Loucy (cell line): ENCODE data around the gene CCDC9B.

Experiments
- H2AFZ ChIP-seq: fragments of 200-600 bp; sonication (generic); 2 replicates; pipeline ENCODE4 v1.6.0; 2016; ENCODE audit warnings: antibody characterized with exemption, mild to moderate bottlenecking, low read length, moderate library complexity
- H3F3A ChIP-seq: fragments of 200-600 bp; 2 replicates; pipeline ENCODE4 v1.6.0; 2016; ENCODE audit warnings: antibody characterized with exemption, low read depth, mild to moderate bottlenecking
- H3K27me3 ChIP-seq: fragments of 200-600 bp; sonication (generic); 2 replicates; pipeline ENCODE4 v1.6.1; 2014; ENCODE audit warnings: low read length, mild to moderate bottlenecking; ENCODE audit not compliant: insufficient read depth, poor library complexity, severe bottlenecking
- H3K36me3 ChIP-seq: fragments of 200-600 bp; sonication (generic); 2 replicates; pipeline ENCODE4 v1.6.1; 2016; ENCODE audit warnings: low read length; ENCODE audit not compliant: insufficient read depth
- H3K4me1 ChIP-seq: fragments of 200-600 bp; sonication (generic); 2 replicates; pipeline ENCODE4 v1.5.1; 2014; ENCODE audit warnings: low read length, mild to moderate bottlenecking; ENCODE audit not compliant: insufficient read depth, poor library complexity, severe bottlenecking
- H3K4me2 ChIP-seq: fragments of 200-600 bp; sonication (generic); 2 replicates; pipeline ENCODE4 v1.6.0; 2014; ENCODE audit warnings: antibody characterized with exemption, low read length, low read depth, mild to moderate bottlenecking; ENCODE audit not compliant: poor library complexity, severe bottlenecking
- H3K4me3 ChIP-seq: fragments of 200-600 bp; sonication (generic); 2 replicates; pipeline ENCODE4 v1.5.1; 2014; ENCODE audit warnings: low read length, mild to moderate bottlenecking, mixed read lengths; ENCODE audit not compliant: poor library complexity, severe bottlenecking
- H3K79me2 ChIP-seq: fragments of 200-600 bp; sonication (generic); 2 replicates; pipeline ENCODE4 v1.6.1; 2014; ENCODE audit warnings: low read length; ENCODE audit not compliant: insufficient read depth
- H3K9ac ChIP-seq: fragments of 200-600 bp; sonication (generic); 2 replicates; pipeline ENCODE4 v1.6.0; 2014; ENCODE audit warnings: mild to moderate bottlenecking, low read depth, low read length, moderate library complexity; ENCODE audit not compliant: poor library complexity, severe bottlenecking
- H3K9me2 ChIP-seq: fragments of 200-600 bp; sonication (generic); replicated peaks from 2 replicates; pipeline ENCODE4 v1.6.1; 2016; ENCODE audit warnings: low read depth, low read length, mixed read lengths
- H3K9me3 ChIP-seq: fragments of 200-600 bp; sonication (generic); 2 replicates; pipeline ENCODE4 v1.6.1; 2014; ENCODE audit warnings: mild to moderate bottlenecking, antibody characterized with exemption, low read length, low read depth; ENCODE audit not compliant: insufficient read depth
- H4K20me1 ChIP-seq: fragments of 200-600 bp; sonication (generic); 2 replicates; pipeline ENCODE4 v1.6.0; 2014; ENCODE audit warnings: antibody characterized with exemption, low read length, mild to moderate bottlenecking; ENCODE audit not compliant: insufficient read depth, poor library complexity, severe bottlenecking
- EZH2phosphoT487 ChIP-seq: fragments of 200-600 bp; IDR thresholded peaks from 2 replicates; pipeline ENCODE4 v1.6.1; 2018; ENCODE audit warnings: antibody characterized with exemption, mild to moderate bottlenecking, moderate library complexity, borderline replicate concordance
- TF ChIP-seq, protein P1 (sequence below): fragments of 200-600 bp; sonication (generic); conservative IDR thresholded peaks from 2 replicates; pipeline ENCODE4 v1.5.1; 2014; ENCODE audit warnings: mild to moderate bottlenecking, antibody characterized with exemption, low read length

Gene CCDC9B

DNA sequence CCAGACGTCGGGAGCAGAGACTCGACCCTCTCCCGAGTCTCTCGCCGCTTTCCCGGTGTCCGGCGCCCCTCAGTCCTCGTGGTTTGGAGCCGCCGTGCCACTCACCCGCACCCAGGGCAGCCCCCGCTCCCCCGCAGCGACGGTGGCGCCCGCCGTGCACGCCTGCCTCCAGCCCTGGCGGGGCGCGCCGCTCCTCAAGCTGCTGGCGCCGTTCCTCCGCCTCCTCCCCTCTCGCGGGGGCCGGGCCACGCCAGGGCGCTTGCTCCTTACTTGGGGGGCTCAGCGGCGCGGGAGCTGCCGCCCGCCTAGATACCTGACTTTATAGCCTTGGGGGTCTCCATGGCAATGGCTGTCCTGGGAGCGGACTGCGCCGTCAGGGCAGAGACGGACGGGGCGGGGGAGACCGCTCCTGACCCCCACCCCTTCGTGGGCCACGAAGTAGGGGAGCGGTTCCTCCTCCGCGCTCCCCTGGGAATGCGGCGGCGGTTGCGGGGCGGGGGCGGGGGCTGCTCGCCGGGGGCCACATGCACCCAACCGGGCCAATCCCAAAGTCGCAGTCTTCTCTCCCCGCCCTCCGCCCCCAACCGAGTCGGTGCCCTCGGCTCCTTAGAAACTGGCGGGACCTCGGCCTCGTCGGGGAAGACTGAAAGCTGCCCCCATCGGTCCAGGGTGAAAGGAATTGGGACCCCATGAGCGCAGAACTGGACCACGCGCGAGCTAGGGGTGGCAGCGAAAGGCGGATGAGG lies 57.7 kb downstream of the CCDC9B start, which contains the start of gene ANKRD63:
TSS of gene ANKRD63 (minus strand) at position 196 of the 746 bp plus-strand sequence. CDS start 478 bp downstream, outside the sequence.
- TF ChIP-seq EZH2phosphoT487: no peak
- TF ChIP-seq, protein P1, sequence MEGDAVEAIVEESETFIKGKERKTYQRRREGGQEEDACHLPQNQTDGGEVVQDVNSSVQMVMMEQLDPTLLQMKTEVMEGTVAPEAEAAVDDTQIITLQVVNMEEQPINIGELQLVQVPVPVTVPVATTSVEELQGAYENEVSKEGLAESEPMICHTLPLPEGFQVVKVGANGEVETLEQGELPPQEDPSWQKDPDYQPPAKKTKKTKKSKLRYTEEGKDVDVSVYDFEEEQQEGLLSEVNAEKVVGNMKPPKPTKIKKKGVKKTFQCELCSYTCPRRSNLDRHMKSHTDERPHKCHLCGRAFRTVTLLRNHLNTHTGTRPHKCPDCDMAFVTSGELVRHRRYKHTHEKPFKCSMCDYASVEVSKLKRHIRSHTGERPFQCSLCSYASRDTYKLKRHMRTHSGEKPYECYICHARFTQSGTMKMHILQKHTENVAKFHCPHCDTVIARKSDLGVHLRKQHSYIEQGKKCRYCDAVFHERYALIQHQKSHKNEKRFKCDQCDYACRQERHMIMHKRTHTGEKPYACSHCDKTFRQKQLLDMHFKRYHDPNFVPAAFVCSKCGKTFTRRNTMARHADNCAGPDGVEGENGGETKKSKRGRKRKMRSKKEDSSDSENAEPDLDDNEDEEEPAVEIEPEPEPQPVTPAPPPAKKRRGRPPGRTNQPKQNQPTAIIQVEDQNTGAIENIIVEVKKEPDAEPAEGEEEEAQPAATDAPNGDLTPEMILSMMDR: no peak
- Histone ChIP-seq H3K9me3 (no peaks in the 10 kb centered on the region), H3K4me1 (no peaks in the 10 kb centered on the region), H3K27me3 (no peaks in the 10 kb centered on the region), H3K9me2 (no peaks in the 10 kb centered on the region), H3K36me3 (no peaks in the 10 kb centered on the region), H4K20me1 (no peaks in the 10 kb centered on the region), H2AFZ (no peak within 1 kb of the TSS), H3K4me3 (no peak within 1 kb of the TSS), H3F3A (0 out of 2 replicates have a peak, but pooled peaks cover 3% of the 10 kb centered on the region), H3K9ac (no peak within 1 kb of the TSS), H3K79me2 (no peaks in the 10 kb centered on the region), H3K4me2 (no peak within 1 kb of the TSS)

DNA sequence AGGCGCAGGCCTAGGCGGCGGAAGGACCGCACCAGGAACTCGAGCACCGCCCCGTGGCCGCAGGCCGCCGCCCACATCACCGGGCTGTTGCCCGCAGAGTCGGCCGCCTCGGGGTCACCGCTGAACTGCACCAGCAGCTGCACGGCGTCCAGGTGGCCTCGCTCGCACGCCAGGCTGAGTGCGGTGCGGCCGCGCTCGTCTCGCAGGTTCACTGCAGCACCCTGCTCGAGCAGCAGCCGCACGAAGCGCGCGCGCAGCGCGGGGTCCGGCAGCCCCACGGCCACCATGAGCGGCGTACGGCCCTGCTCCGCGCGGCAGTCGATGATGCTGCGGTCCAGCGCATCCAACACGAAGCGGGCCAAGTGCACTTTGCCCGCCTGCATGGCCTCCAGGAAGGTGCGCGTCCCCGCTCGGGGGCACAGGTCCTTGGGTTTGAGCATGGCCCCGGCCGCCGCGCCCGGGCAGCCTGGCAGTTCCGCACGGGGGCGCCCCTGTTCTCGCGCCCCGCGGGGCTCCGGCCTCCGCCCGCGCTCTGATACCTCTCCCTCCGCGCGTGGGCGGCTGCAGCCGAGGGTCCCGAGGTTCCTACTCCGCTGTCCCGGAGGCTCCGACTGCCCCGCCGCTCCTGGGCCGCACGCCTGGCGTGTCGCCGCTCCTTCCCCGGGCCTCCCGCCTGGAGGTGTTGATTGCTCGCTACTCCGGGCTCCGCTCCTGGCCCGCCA lies 58.4 kb downstream of the CCDC9B start:
- no peaks in the 10 kb centered on the region for H3K36me3 ChIP-seq
- no peak overlapping the region for H3K4me3 ChIP-seq
- H3F3A ChIP-seq: 0 out of 2 replicates have a peak, but pooled peaks cover 3% of the 10 kb centered on the region
- no peaks in the 10 kb centered on the region for H3K27me3 ChIP-seq
- no peak overlapping the region for H2AFZ ChIP-seq
- H3K9ac ChIP-seq: no peak overlapping the region
- H3K79me2 ChIP-seq: no peaks in the 10 kb centered on the region
- H3K4me2 ChIP-seq: no peak overlapping the region
- no peaks in the 10 kb centered on the region for H3K9me3 ChIP-seq
- peaks cover 5% of the 10 kb centered on the region for H3K4me1 ChIP-seq
- TF ChIP-seq EZH2phosphoT487: no peak
- TF ChIP-seq, protein P1: no peak
- no peaks in the 10 kb centered on the region for H3K9me2 ChIP-seq
- H4K20me1 ChIP-seq: no peaks in the 10 kb centered on the region

DNA sequence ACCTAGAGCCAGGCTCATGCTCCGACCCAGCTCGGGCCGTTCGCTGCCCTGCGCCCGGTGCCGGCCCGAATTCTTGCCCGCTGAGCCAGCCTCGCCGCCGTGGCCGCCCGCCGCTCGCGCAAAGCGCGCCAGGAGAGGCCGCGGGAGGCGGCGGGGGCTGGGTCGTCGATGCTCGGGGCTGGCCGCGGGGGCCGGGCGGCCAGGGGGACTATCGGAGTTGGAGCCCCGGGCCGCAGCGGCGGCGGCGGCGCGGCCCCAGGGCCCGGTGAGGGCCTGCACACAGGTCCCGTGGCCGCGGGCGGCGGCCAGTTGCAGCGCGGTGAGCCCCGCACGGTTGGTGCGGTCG lies 59.0 kb downstream of the CCDC9B start:
- Histone ChIP-seq H3K9me2 (no peaks in the 10 kb centered on the region), H3K79me2 (no peaks in the 10 kb centered on the region), H3K27me3 (no peaks in the 10 kb centered on the region), H3K9me3 (no peaks in the 10 kb centered on the region), H3K36me3 (no peaks in the 10 kb centered on the region), H3F3A (0 out of 2 replicates have a peak, but pooled peaks cover 3% of the 10 kb centered on the region), H2AFZ (no peak overlapping the region), H4K20me1 (no peaks in the 10 kb centered on the region), H3K9ac (no peak overlapping the region), H3K4me2 (no peak overlapping the region), H3K4me1 (peaks cover 10% of the 10 kb centered on the region), H3K4me3 (no peak overlapping the region)
- no peak for TF ChIP-seq EZH2phosphoT487
- TF ChIP-seq, protein P1: no peak
